Mesenchymal stem cell (in vitro differentiated cells and primary cell): ENCODE measurements around the gene ATG9A.

ENCODE experiments used
- DNase-seq: peaks from one replicate; pipeline ENCODE4 v3.0.0-alpha.2; 2013
- H2AFZ ChIP-seq: one replicate; pipeline ENCODE4 v1.6.1; 2013; ENCODE audit warnings: low read depth, mild to moderate bottlenecking, control low read depth, inconsistent platforms, low read length, moderate library complexity
- H2AK5ac ChIP-seq: 2 replicates; pipeline ENCODE4 v1.6.1; 2013; ENCODE audit warnings: low read length, moderate library complexity, mild to moderate bottlenecking, inconsistent platforms; ENCODE audit not compliant: severe bottlenecking
- H2BK120ac ChIP-seq: one replicate; pipeline ENCODE4 v1.6.1; 2013; ENCODE audit warnings: low read depth, mild to moderate bottlenecking, inconsistent platforms, low read length, moderate library complexity
- H2BK12ac ChIP-seq, 2 experiments: one replicate each; pipeline ENCODE4 v1.6.1; 2013; ENCODE audit warnings: inconsistent platforms in 2 of 2, low read length in 2 of 2, mild to moderate bottlenecking in 2 of 2, moderate library complexity in 2 of 2, control low read depth in 1 of 2
- H2BK15ac ChIP-seq: one replicate; pipeline ENCODE4 v1.6.1; 2013; ENCODE audit warnings: mild to moderate bottlenecking, low read depth, inconsistent platforms; ENCODE audit not compliant: poor library complexity, severe bottlenecking
- H2BK5ac ChIP-seq: 2 replicates; pipeline ENCODE4 v1.6.1; 2013; ENCODE audit warnings: low read depth, mild to moderate bottlenecking, low read length, control low read depth, inconsistent platforms; ENCODE audit not compliant: poor library complexity, severe bottlenecking
- H3K14ac ChIP-seq, 2 experiments: one replicate each; pipeline ENCODE4 v1.6.1; 2013; ENCODE audit warnings: inconsistent platforms in 2 of 2, low read length in 2 of 2, control low read depth in 1 of 2, mild to moderate bottlenecking in 1 of 2, moderate library complexity in 1 of 2
- H3K18ac ChIP-seq, 2 experiments: one replicate each; pipeline ENCODE4 v1.6.1; 2013; ENCODE audit warnings: inconsistent platforms in 2 of 2, low read length in 2 of 2, control low read depth in 1 of 2, low read depth in 1 of 2, mild to moderate bottlenecking in 1 of 2
- H3K23ac ChIP-seq, 2 experiments: one replicate each; pipeline ENCODE4 v1.6.1; 2013; ENCODE audit warnings: inconsistent platforms in 2 of 2, low read length in 2 of 2, mild to moderate bottlenecking in 2 of 2, moderate library complexity in 2 of 2, control low read depth in 1 of 2
- H3K27ac ChIP-seq: 2 replicates; pipeline ENCODE4 v1.5.1; 2013; ENCODE audit warnings: mild to moderate bottlenecking, moderate library complexity, low read length, control low read depth, inconsistent platforms; ENCODE audit not compliant: poor library complexity, severe bottlenecking
- H3K27me3 ChIP-seq, 2 experiments: 2 replicates each; pipeline versions ENCODE4 v1.6.1 to v1.7.0; 2013; ENCODE audit warnings: low read length in 2 of 2, mild to moderate bottlenecking in 2 of 2, moderate library complexity in 2 of 2, control low read depth in 1 of 2, inconsistent platforms in 1 of 2; ENCODE audit not compliant: control insufficient read depth in 1 of 2, insufficient read depth in 1 of 2
- H3K36me3 ChIP-seq, 2 experiments: 2 replicates each; pipeline versions ENCODE4 v1.6.1 to v1.7.0; 2013; ENCODE audit warnings: low read length in 2 of 2, control low read depth in 1 of 2, inconsistent platforms in 1 of 2, low read depth in 1 of 2, mild to moderate bottlenecking in 1 of 2; ENCODE audit not compliant: insufficient read depth in 2 of 2, control insufficient read depth in 1 of 2
- H3K4ac ChIP-seq, 2 experiments: one replicate each; pipeline ENCODE4 v1.6.1; 2013; ENCODE audit warnings: inconsistent platforms in 2 of 2, low read length in 2 of 2, mild to moderate bottlenecking in 2 of 2, moderate library complexity in 2 of 2, control low read depth in 1 of 2, low read depth in 1 of 2
- H3K4me1 ChIP-seq: 2 replicates; pipeline ENCODE4 v1.6.1; 2013; ENCODE audit warnings: low read depth, low read length, control low read depth; ENCODE audit not compliant: control insufficient read depth, insufficient read depth
- H3K4me2 ChIP-seq: 2 replicates; pipeline ENCODE4 v1.6.1; 2013; ENCODE audit warnings: low read length, mild to moderate bottlenecking, inconsistent platforms; ENCODE audit not compliant: poor library complexity, severe bottlenecking
- H3K4me3 ChIP-seq, 2 experiments: 2 replicates each; pipeline versions ENCODE4 v1.5.1 to v1.7.0; 2013; ENCODE audit warnings: low read length in 2 of 2, mild to moderate bottlenecking in 2 of 2, control low read depth in 1 of 2, low read depth in 1 of 2; ENCODE audit not compliant: insufficient read depth in 1 of 2
- H3K79me1 ChIP-seq: replicated peaks from 2 replicates; pipeline ENCODE4 v1.6.1; 2013; ENCODE audit warnings: mild to moderate bottlenecking, control low read depth, low read length, inconsistent platforms; ENCODE audit not compliant: poor library complexity, severe bottlenecking
- H3K9ac ChIP-seq: 2 replicates; pipeline ENCODE4 v1.7.0; 2013; ENCODE audit warnings: mild to moderate bottlenecking, low read length, moderate library complexity
- H3K9me3 ChIP-seq: 2 replicates; pipeline ENCODE4 v1.7.0; 2013; ENCODE audit warnings: mild to moderate bottlenecking, low read length; ENCODE audit not compliant: control insufficient read depth
- H4K8ac ChIP-seq: one replicate; pipeline ENCODE4 v1.6.1; 2013; ENCODE audit warnings: inconsistent platforms, mild to moderate bottlenecking, low read length, moderate library complexity
- H4K91ac ChIP-seq: one replicate; pipeline ENCODE4 v1.6.1; 2013; ENCODE audit warnings: mild to moderate bottlenecking, low read length, inconsistent platforms
- WGBS: methylation state at CpG from one replicate; pipeline ENCODE4 v1.1.7; 2013; ENCODE audit warnings: mixed read lengths; 5-methylcytosine and 5-hydroxymethylcytosine counted together

The ATG9A gene

DNA sequence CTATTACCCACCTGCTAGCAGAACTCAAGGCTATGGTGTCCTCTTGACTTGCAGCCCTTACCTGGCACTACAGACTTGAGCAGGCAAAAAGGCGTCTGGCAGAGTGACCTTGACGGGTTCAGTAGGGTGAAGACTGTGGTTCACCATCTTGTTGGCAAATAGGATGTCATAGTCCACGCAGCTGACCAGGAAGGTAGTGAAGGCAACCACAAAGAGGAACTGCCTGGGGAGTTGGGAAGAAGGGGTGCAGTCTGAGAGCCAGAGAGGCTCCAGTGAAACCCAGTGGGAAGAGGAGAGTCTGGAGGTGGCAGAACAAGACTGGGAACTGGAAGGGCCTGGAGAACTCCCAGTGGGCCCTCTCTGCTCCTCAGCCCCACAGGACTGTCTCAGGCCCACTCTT, 4.1 kb downstream of the ATG9A start:
- H3K9me3 ChIP-seq: no peaks in the 10 kb centered on the region
- H2BK15ac ChIP-seq: no peak overlapping the region
- no peak overlapping the region for H4K8ac ChIP-seq
- H3K36me3 ChIP-seq: peaks cover 60 to 63% of the 10 kb centered on the region in 2 experiments
- H2AK5ac ChIP-seq: no peak overlapping the region
- no peak overlapping the region for H2AFZ ChIP-seq
- no peak overlapping the region for H3K4me3 ChIP-seq
- H4K91ac ChIP-seq: no peak overlapping the region
- no peak overlapping the region for H3K27ac ChIP-seq
- WGBS: 96% methylated on average over 3 of the region's 3 CpGs
- no peak overlapping the region for H3K23ac ChIP-seq
- no peaks in the 10 kb centered on the region for H3K27me3 ChIP-seq
- H3K4me1 ChIP-seq: peaks cover 12% of the 10 kb centered on the region
- no peak overlapping the region for H2BK12ac ChIP-seq
- H3K4me2 ChIP-seq: no peak overlapping the region
- no peak overlapping the region for H3K14ac ChIP-seq
- H3K18ac ChIP-seq: no peak overlapping the region
- DNase-seq: no peak
- no peak overlapping the region for H2BK5ac ChIP-seq
- H3K4ac ChIP-seq: no peak overlapping the region
- no peak overlapping the region for H2BK120ac ChIP-seq
- no peak overlapping the region for H3K9ac ChIP-seq
- peaks cover 45% of the 10 kb centered on the region for H3K79me1 ChIP-seq

GRCh38 chr2:219223831-219224610, 5.4 kb downstream of the ATG9A start:
- Histone ChIP-seq H3K4me2 (no peak overlapping the region), H2BK12ac (no peak overlapping the region), H2AFZ (no peak overlapping the region), H3K4ac (no peak overlapping the region), H3K27me3 (no peaks in the 10 kb centered on the region), H2BK15ac (no peak overlapping the region), H3K36me3 (peaks cover 72 to 73% of the 10 kb centered on the region in 2 experiments), H3K23ac (no peak overlapping the region), H2BK120ac (no peak overlapping the region), H3K27ac (no peak overlapping the region), H3K9ac (no peak overlapping the region), H3K79me1 (peaks cover 45% of the 10 kb centered on the region), H3K14ac (no peak overlapping the region), H3K18ac (no peak overlapping the region), H4K91ac (no peak overlapping the region), H3K9me3 (no peaks in the 10 kb centered on the region), H2AK5ac (no peak overlapping the region), H3K4me1 (peaks cover 17% of the 10 kb centered on the region), H4K8ac (no peak overlapping the region), H2BK5ac (no peak overlapping the region), H3K4me3 (no peak overlapping the region)
- 97% methylated on average over 31 of the region's 31 CpGs for WGBS
- DNase-seq: no peak

GRCh38 chr2:219221957-219222518, 7.4 kb downstream of the ATG9A start:
- no peak overlapping the region for H4K8ac ChIP-seq
- H3K4ac ChIP-seq: no peak overlapping the region
- H3K23ac ChIP-seq: no peak overlapping the region
- no peak overlapping the region for H2BK120ac ChIP-seq
- no peak overlapping the region for H2BK5ac ChIP-seq
- H3K4me3 ChIP-seq: no peak overlapping the region
- H4K91ac ChIP-seq: no peak overlapping the region
- H3K79me1 ChIP-seq: peaks cover 34% of the 10 kb centered on the region
- H3K18ac ChIP-seq: no peak overlapping the region
- DNase-seq: no peak
- WGBS: 96% methylated on average over 16 of the region's 16 CpGs
- no peak overlapping the region for H2BK12ac ChIP-seq
- H3K36me3 ChIP-seq: peaks cover 72 to 73% of the 10 kb centered on the region in 2 experiments
- no peak overlapping the region for H3K4me2 ChIP-seq
- no peak overlapping the region for H3K14ac ChIP-seq
- H2BK15ac ChIP-seq: no peak overlapping the region
- no peak overlapping the region for H2AK5ac ChIP-seq
- no peak overlapping the region for H3K27ac ChIP-seq
- no peaks in the 10 kb centered on the region for H3K9me3 ChIP-seq
- H3K9ac ChIP-seq: no peak overlapping the region
- H3K27me3 ChIP-seq: no peaks in the 10 kb centered on the region
- peaks cover 15% of the 10 kb centered on the region for H3K4me1 ChIP-seq
- H2AFZ ChIP-seq: no peak overlapping the region

DNA sequence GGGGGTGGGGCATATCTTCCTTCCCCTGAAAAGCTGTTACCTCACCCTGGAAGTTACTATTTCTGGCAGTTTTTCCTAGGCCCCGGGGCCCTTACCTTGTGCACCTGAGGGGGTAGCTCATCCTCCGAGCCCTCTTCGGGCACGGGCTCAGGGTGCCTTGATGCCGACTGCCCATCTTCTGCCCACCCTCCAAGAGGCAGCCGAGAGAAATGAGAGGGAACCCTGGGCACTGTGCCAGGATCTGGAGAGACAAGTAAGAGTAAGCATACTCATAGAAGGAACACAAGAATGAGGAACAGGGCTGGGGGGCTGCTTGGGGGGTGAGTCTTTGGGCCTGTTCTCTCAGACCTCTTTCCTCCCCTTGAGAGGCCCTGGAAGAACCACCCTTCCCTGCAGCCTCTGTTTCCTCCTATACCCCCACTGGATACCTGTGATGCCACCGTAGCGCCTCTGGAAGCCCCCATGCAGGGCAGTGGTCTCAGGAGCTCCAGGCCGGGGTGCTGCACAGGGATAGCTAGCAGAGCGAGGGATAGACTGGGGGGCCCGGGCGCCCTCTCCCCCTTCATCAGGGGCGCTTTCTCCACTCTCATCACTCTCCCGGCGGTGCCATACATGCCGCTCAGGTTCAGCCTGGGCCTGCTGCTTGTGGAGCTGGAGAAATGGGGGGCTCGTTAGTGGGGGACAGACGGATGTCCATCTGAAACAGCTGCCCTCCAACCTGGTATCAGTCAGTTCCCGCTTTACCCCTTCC, 8.6 kb downstream of the ATG9A start:
- Histone ChIP-seq H3K4me3 (no peak overlapping the region), H3K27me3 (no peaks in the 10 kb centered on the region), H4K91ac (no peak overlapping the region), H2AK5ac (no peak overlapping the region), H3K4ac (no peak overlapping the region), H3K27ac (no peak overlapping the region), H3K4me1 (peaks cover 15% of the 10 kb centered on the region), H2BK5ac (no peak overlapping the region), H2BK12ac (no peak overlapping the region), H3K14ac (no peak overlapping the region), H2BK15ac (no peak overlapping the region), H2AFZ (no peak overlapping the region), H3K23ac (no peak overlapping the region), H3K9ac (no peak overlapping the region), H3K4me2 (no peak overlapping the region), H3K79me1 (peaks cover 38% of the 10 kb centered on the region), H4K8ac (no peak overlapping the region), H3K18ac (no peak overlapping the region), H3K9me3 (no peaks in the 10 kb centered on the region), H3K36me3 (peaks cover 73 to 74% of the 10 kb centered on the region in 2 experiments), H2BK120ac (no peak overlapping the region)
- no peak for DNase-seq
- 94% methylated on average over 14 of the region's 19 CpGs for WGBS
